ENCODE measurements around the gene SKAP1. TPM values are rescaled to one million over a fixed set of nuclear protein-coding genes. Genes with fewer than 3 reads are reported as not detected.

SKAP1 gene
- total and polyA plus RNA-seq, 11 donors: 0.25 to 5.3 (median 0.38) TPM; not detected in 6

GRCh38 chr17:48391444-48391843 is 38.6 kb downstream of the SKAP1 start:
- H3K36me3 ChIP-seq: no peaks in the 10 kb centered on the region
- WGBS, 4 donors: 56 to 67% (median 63%) methylated on average over 1 of the region's 1 CpG
- H3K27ac ChIP-seq: no peak overlapping the region
- H3K9me3 ChIP-seq: no peaks in the 10 kb centered on the region
- no peak overlapping the region for H3K4me3 ChIP-seq
- ATAC-seq (no peak), DNase-seq (no peak)
- intact Hi-C loops (cut with DNase I): no loop called here
- TF ChIP-seq POLR2A (IDR thresholded peaks at IDR 0.05) (no peak), CTCF (IDR thresholded peaks at IDR 0.05) (no peak)
- H3K27me3 ChIP-seq: peaks cover 0 to 65% (median 21%) of the 10 kb centered on the region in 9 donors
- no peaks in the 10 kb centered on the region for H3K4me1 ChIP-seq

- no peaks in the 10 kb centered on the region for H3K9me3 ChIP-seq
- no peak overlapping the region for H3K27ac ChIP-seq
- H3K27me3 ChIP-seq: peaks cover 0 to 64% (median 17%) of the 10 kb centered on the region in 9 donors
- ATAC-seq (no peak), DNase-seq (no peak)
- intact Hi-C loops (cut with DNase I): no loop called here
- H3K4me3 ChIP-seq: no peak overlapping the region
- H3K36me3 ChIP-seq: no peaks in the 10 kb centered on the region
- no peaks in the 10 kb centered on the region for H3K4me1 ChIP-seq
- TF ChIP-seq POLR2A (IDR thresholded peaks at IDR 0.05) (no peak), CTCF (IDR thresholded peaks at IDR 0.05) (no peak)
Measured at GRCh38 chr17:48389903-48390302, 40.1 kb downstream of the SKAP1 start.

- no peaks in the 10 kb centered on the region for H3K36me3 ChIP-seq
- DNase-seq (no peak), ATAC-seq (no peak)
- no peak overlapping the region for H3K4me3 ChIP-seq
- 65 to 72% (median 70%) methylated on average over 5 of the region's 5 CpGs for WGBS, 4 donors
- TF ChIP-seq CTCF (IDR thresholded peaks at IDR 0.05) (no peak), POLR2A (IDR thresholded peaks at IDR 0.05) (no peak)
- H3K27ac ChIP-seq: no peak overlapping the region
- no peaks in the 10 kb centered on the region for H3K4me1 ChIP-seq
- H3K9me3 ChIP-seq: no peaks in the 10 kb centered on the region
- H3K27me3 ChIP-seq: peaks cover 0 to 66% (median 17%) of the 10 kb centered on the region in 9 donors
- intact Hi-C loops (cut with DNase I): no loop called here
Measured at GRCh38 chr17:48388955-48389743, 40.9 kb downstream of the SKAP1 start.

- no peaks in the 10 kb centered on the region for H3K36me3 ChIP-seq
- H3K4me1 ChIP-seq: no peaks in the 10 kb centered on the region
- ATAC-seq (no peak), DNase-seq (no peak)
- no peak for TF ChIP-seq POLR2A (IDR thresholded peaks at IDR 0.05)
- WGBS, 4 donors: 83 to 97% (median 93%) methylated on average over 1 of the region's 1 CpG
- no peak overlapping the region for H3K27ac ChIP-seq
- H3K4me3 ChIP-seq: no peak overlapping the region
- intact Hi-C loops (cut with DNase I): no loop called here
- peaks cover 0 to 70% (median 18%) of the 10 kb centered on the region in 9 donors for H3K27me3 ChIP-seq
- H3K9me3 ChIP-seq: no peaks in the 10 kb centered on the region
Measured at GRCh38 chr17:48386826-48387225, 43.2 kb downstream of the SKAP1 start.

GRCh38 chr17:48385319-48385718 is 44.7 kb downstream of the SKAP1 start:
- Histone ChIP-seq H3K27me3 (peaks cover 0 to 80% (median 25%) of the 10 kb centered on the region in 9 donors), H3K9me3 (no peaks in the 10 kb centered on the region), H3K4me3 (no peak overlapping the region), H3K27ac (no peak overlapping the region), H3K4me1 (no peaks in the 10 kb centered on the region), H3K36me3 (no peaks in the 10 kb centered on the region)
- DNase-seq (no peak), ATAC-seq (no peak)
- 41 to 72% (median 52%) methylated on average over 1 of the region's 1 CpG for WGBS, 4 donors
- intact Hi-C loops (cut with DNase I): no loop called here
- TF ChIP-seq POLR2A (IDR thresholded peaks at IDR 0.05): no peak
- no peak for TF ChIP-seq CTCF (IDR thresholded peaks at IDR 0.05)

All from heart left ventricle (tissue), 16 donors.